ENCODE data around the gene SLK.

Gene SLK

GRCh38 chr10:103966671-103967447, at the start of gene SLK:
TSS of gene SLK (plus strand) at chr10:103967140. CDS start at chr10:103967746, 606 bp downstream.
- H3K4me3 Mint-ChIP-seq: peak within 1 kb of the TSS; percentile 96 to 98 (median 97)
- no peaks in the 10 kb centered on the region for H3K9me3 Mint-ChIP-seq
- H3K27me3 Mint-ChIP-seq (ENCODE audit: low read depth): no peaks in the 10 kb centered on the region
- no peaks in the 10 kb centered on the region for H3K36me3 Mint-ChIP-seq (ENCODE audit: low read depth)
- TF ChIP-seq CTCF (IDR thresholded peaks at IDR 0.05; ENCODE audit: unreplicated experiment in 3 of 3): no peak
- H3K27ac Mint-ChIP-seq: peak within 1 kb of the TSS; percentile 92 to 96 (median 95)
- peaks cover 35% of the 10 kb centered on the region for H3K4me1 Mint-ChIP-seq

- H3K36me3 Mint-ChIP-seq (ENCODE audit: low read depth): peaks cover 8% of the 10 kb centered on the region
- H3K9me3 Mint-ChIP-seq: no peaks in the 10 kb centered on the region
- peak overlapping the region; percentile 96 to 99 (median 99) for H3K27ac Mint-ChIP-seq
- H3K4me3 Mint-ChIP-seq: peak overlapping the region; percentile 89 to 99 (median 98)
- TF ChIP-seq CTCF (IDR thresholded peaks at IDR 0.05; ENCODE audit: unreplicated experiment in 3 of 3): no peak
- H3K4me1 Mint-ChIP-seq: peaks cover 26% of the 10 kb centered on the region
- H3K27me3 Mint-ChIP-seq (ENCODE audit: low read depth): no peaks in the 10 kb centered on the region
Observed at GRCh38 chr10:103917302-103918052, 49.5 kb upstream of the SLK start.

- Mint-ChIP-seq H3K27me3 (ENCODE audit: low read depth) (no peaks in the 10 kb centered on the region), H3K27ac (peak within 1 kb of the TSS; percentile 96 to 99 (median 99)), H3K4me1 (peaks cover 26% of the 10 kb centered on the region), H3K9me3 (no peaks in the 10 kb centered on the region), H3K4me3 (peak within 1 kb of the TSS; percentile 89 to 99 (median 98)), H3K36me3 (ENCODE audit: low read depth) (peaks cover 2% of the 10 kb centered on the region)
- TF ChIP-seq CTCF (IDR thresholded peaks at IDR 0.05; ENCODE audit: unreplicated experiment in 3 of 3): peak in 1 of 3 experiments; percentile 12
Observed at GRCh38 chr10:103918053-103918846, 48.7 kb upstream of the SLK start, which contains the start of gene STN1. TSS of gene STN1 (minus strand) at chr10:103918184. CDS start at chr10:103917594, 590 bp downstream.

GRCh38 chr10:103919648-103920025, 47.3 kb upstream of the SLK start:
- no peak for TF ChIP-seq CTCF (IDR thresholded peaks at IDR 0.05; ENCODE audit: unreplicated experiment in 3 of 3)
- H3K27me3 Mint-ChIP-seq (ENCODE audit: low read depth): no peaks in the 10 kb centered on the region
- no peaks in the 10 kb centered on the region for H3K9me3 Mint-ChIP-seq
- H3K36me3 Mint-ChIP-seq (ENCODE audit: low read depth): no peaks in the 10 kb centered on the region
- peaks cover 26% of the 10 kb centered on the region for H3K4me1 Mint-ChIP-seq
- H3K4me3 Mint-ChIP-seq: no peak overlapping the region
- peak overlapping the region in 1 of 3 experiments; percentile 29 for H3K27ac Mint-ChIP-seq

GRCh38 chr10:103921248-103921647, 45.7 kb upstream of the SLK start:
- H3K27me3 Mint-ChIP-seq (ENCODE audit: low read depth): no peaks in the 10 kb centered on the region
- H3K27ac Mint-ChIP-seq: no peak overlapping the region

More at GRCh38 chr10:103921248-103921647, 45.7 kb upstream of the SLK start:
- H3K9me3 Mint-ChIP-seq: no peaks in the 10 kb centered on the region
- peaks cover 21% of the 10 kb centered on the region for H3K4me1 Mint-ChIP-seq
- H3K4me3 Mint-ChIP-seq: no peak overlapping the region
- no peaks in the 10 kb centered on the region for H3K36me3 Mint-ChIP-seq (ENCODE audit: low read depth)
- no peak for TF ChIP-seq CTCF (IDR thresholded peaks at IDR 0.05; ENCODE audit: unreplicated experiment in 3 of 3)

All from nephron (organoid).